Measurements from ENCODE around the gene CA11.

DNA sequence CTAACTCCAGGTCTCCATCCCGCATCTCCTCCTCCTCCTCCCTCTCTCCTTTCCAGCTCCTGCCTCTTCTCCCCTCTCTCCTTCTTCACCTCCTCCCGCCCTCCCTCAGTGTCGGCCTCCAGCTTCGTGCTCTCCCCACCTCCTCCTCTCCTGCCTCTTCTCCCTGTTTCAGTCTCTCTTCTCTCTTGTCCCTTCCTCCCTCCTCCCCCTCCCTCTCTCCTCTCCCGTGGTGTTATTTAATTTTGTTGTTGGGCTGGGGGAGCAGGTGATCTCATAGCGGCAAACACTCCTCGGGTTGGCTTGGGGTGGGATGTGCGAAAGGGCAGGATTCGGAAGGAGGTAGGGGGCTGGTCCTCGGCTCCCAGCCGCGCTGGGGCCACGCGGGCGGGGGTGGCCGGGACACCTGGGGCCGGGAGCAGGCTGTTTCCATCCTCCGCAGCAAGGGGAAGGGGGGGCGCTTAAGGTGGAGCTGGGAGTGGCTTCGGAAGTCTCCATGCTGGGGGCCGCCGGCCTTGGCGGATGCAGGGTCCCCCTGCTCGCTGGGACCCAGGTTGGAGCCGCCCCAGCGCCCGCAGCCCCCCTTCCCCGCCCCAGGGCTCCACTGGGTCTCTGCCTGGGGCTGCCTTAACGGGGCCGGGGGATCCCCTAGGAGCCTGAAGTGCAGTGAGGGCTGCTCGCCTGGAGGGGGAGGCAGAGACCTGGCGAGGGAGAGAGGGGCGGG lies at the start of gene CA11:
- TF ChIP-seq POLR2A (IDR thresholded peaks at IDR 0.05; ENCODE audit: low read depth, low read length) (no peak), POLR2AphosphoS5 (IDR thresholded peaks at IDR 0.05; ENCODE audit: low read depth, low read length) (no peak), POU2F2 (IDR thresholded peaks at IDR 0.05; ENCODE audit: low read depth, low read length) (0 out of 2 replicates have a peak, but pooled peaks have one; percentile 13), SPI1 (IDR thresholded peaks at IDR 0.05; ENCODE audit: low read depth, low read length) (no peak)

Measured in GM12891 (cell line).